HepG2 (cell line): ENCODE results near the gene TMEM132D. TPM values are rescaled to one million over a fixed set of nuclear protein-coding genes. Genes with fewer than 3 reads are reported as not detected.

Source experiments
- ATAC-seq: fragments of 200-7000 bp; cut with Tn5 transposase; 3 replicates; pipeline ENCODE4 v1.9.1; 2020; ENCODE audit warnings: mild to moderate bottlenecking, moderate library complexity
- BruUV-seq: library from RNA; stranded (reverse); fragments of 400-500 nt; replicated peaks from 2 replicates; lab custom pipeline; 2021; lab: Mats Ljungman, UMichigan
- CTCF ChIA-PET: fragments of 300-600 bp; formaldehyde crosslinking; extraction: SDS; loops from one replicate; lab custom pipeline; 2021; ENCODE audit warnings: low total read pairs, inconsistent platforms, low intra/inter-chr PET ratio; lab: Yijun Ruan, JAX
- POLR2A ChIA-PET: fragments of 350-600 bp; sonication (Branson Sonifier 250); formaldehyde crosslinking; loops from one replicate; lab custom pipeline; 2020; ENCODE audit warnings: antibody characterized with exemption, inconsistent platforms; lab: Yijun Ruan, JAX
- DNase-seq: peaks from one replicate; pipeline ENCODE4 v3.0.0-alpha.2; 2015; ENCODE audit warnings: low spot score
- FAIRE-seq: peaks from 3 replicates; lab custom pipeline; 2011; peaks lifted over from hg19 to GRCh38; lab: Jason Lieb, UNC
- H2AFZ ChIP-seq: one replicate; pipeline ENCODE4 v1.6.1; 2011; ENCODE audit warnings: low read length, inconsistent platforms
- H3K27ac ChIP-seq: fragments of 300-600 bp; 3 replicates; pipeline ENCODE4 v1.8.0; 2011; ENCODE audit warnings: mixed run types, mild to moderate bottlenecking, mixed read lengths, low read length, inconsistent platforms; ENCODE audit not compliant: insufficient read depth; ENCODE audit errors: extremely low read length
- H3K27me3 ChIP-seq, 2 experiments: fragments of 200-600 bp in 1 of 2; 2 replicates in 1 of 2; 3 replicates in 1 of 2; pipeline versions ENCODE4 v1.6.0 to v1.8.0; 2011; ENCODE audit warnings: low read length in 2 of 2, mild to moderate bottlenecking in 2 of 2, moderate library complexity in 2 of 2, inconsistent platforms in 1 of 2; ENCODE audit not compliant: insufficient read depth in 2 of 2, control insufficient read depth in 1 of 2
- H3K36me3 ChIP-seq, 2 experiments: fragments of 200-600 bp in 1 of 2; replicated peaks in 1 of 2; 2 replicates in 1 of 2; 3 replicates in 1 of 2; pipeline versions ENCODE4 v1.5.1 to v1.8.0; 2011; ENCODE audit warnings: low read length in 2 of 2, inconsistent platforms in 1 of 2; ENCODE audit not compliant: insufficient read depth in 2 of 2, control insufficient read depth in 1 of 2
- H3K4me1 ChIP-seq: 2 replicates; pipeline ENCODE4 v1.5.1; 2012; ENCODE audit warnings: low read length, inconsistent platforms; ENCODE audit not compliant: insufficient read depth
- H3K4me2 ChIP-seq: 2 replicates; pipeline ENCODE4 v1.6.0; 2011; ENCODE audit warnings: low read depth, low read length, inconsistent platforms
- H3K4me3 ChIP-seq, 3 experiments: fragments of 200-600 bp in 1 of 3; sonication (generic), shearing (Covaris generic) in 1 of 3; replicated peaks in 1 of 3; 2 replicates each; pipeline ENCODE4 v1.5.1; 2011 to 2016; ENCODE audit warnings: low read length in 3 of 3, inconsistent platforms in 2 of 3, low read depth in 2 of 3, mild to moderate bottlenecking in 2 of 3, control low read depth in 1 of 3, mixed read lengths in 1 of 3; ENCODE audit not compliant: insufficient read depth in 1 of 3
- H3K79me2 ChIP-seq: one replicate; pipeline ENCODE4 v1.6.1; 2011; ENCODE audit warnings: low read length, inconsistent platforms; ENCODE audit not compliant: insufficient read depth
- H3K9ac ChIP-seq: 2 replicates; pipeline ENCODE4 v1.6.0; 2011; ENCODE audit warnings: mild to moderate bottlenecking, low read depth, low read length, inconsistent platforms; ENCODE audit not compliant: insufficient read depth
- H3K9me3 ChIP-seq: 2 replicates; pipeline ENCODE4 v1.5.1; 2012; ENCODE audit warnings: mild to moderate bottlenecking, low read length
- H4K20me1 ChIP-seq: 2 replicates; pipeline ENCODE4 v1.6.0; 2011; ENCODE audit warnings: inconsistent platforms, mild to moderate bottlenecking, low read length, moderate library complexity; ENCODE audit not compliant: insufficient read depth
- AHDC1 ChIP-seq: sonication (generic); formaldehyde crosslinking; IDR thresholded peaks from 2 replicates; pipeline ENCODE4 v1.5.1; 2020; ENCODE audit warnings: mild to moderate bottlenecking, missing genetic modification reagents, borderline replicate concordance
- CBX5 ChIP-seq: sonication (generic); formaldehyde crosslinking; IDR thresholded peaks from 2 replicates; pipeline ENCODE4 v1.4.0; 2020; ENCODE audit warnings: missing genetic modification reagents, borderline replicate concordance
- FOXK2 ChIP-seq: fragments of 450-650 bp; IDR thresholded peaks from 2 replicates; pipeline ENCODE4 v1.6.1; 2016
- GATAD2A ChIP-seq: IDR thresholded peaks from 2 replicates; pipeline ENCODE4 v1.6.1; 2016
- HOXA7 ChIP-seq: sonication (generic); formaldehyde crosslinking; IDR thresholded peaks from 2 replicates; pipeline ENCODE4 v1.8.1; 2022; ENCODE audit warnings: mild to moderate bottlenecking, missing genetic modification reagents, moderate library complexity
- MLX ChIP-seq: IDR thresholded peaks from 2 replicates; pipeline ENCODE4 v1.6.1; 2016
- XBP1 ChIP-seq: sonication (generic); formaldehyde crosslinking; IDR thresholded peaks from 2 replicates; pipeline ENCODE4 v1.5.0; 2020; ENCODE audit warnings: missing genetic modification reagents
- ZMYM3 ChIP-seq: sonication (generic); formaldehyde crosslinking; IDR thresholded peaks from 2 replicates; pipeline ENCODE4 v1.5.1; 2020; ENCODE audit warnings: mild to moderate bottlenecking, missing genetic modification reagents
- ZNF124 ChIP-seq: sonication (generic); formaldehyde crosslinking; IDR thresholded peaks from 2 replicates; pipeline ENCODE4 v1.4.0; 2020; ENCODE audit warnings: missing genetic modification reagents
- ZNF281 ChIP-seq: sonication (generic); formaldehyde crosslinking; IDR thresholded peaks from 2 replicates; pipeline ENCODE4 v1.4.0; 2020; ENCODE audit warnings: missing genetic modification reagents, borderline replicate concordance
- ZNF501 ChIP-seq: sonication (generic); formaldehyde crosslinking; IDR thresholded peaks from 2 replicates; pipeline ENCODE4 v1.5.1; 2020; ENCODE audit warnings: mild to moderate bottlenecking, moderate library complexity, missing genetic modification reagents
- ZNF678 ChIP-seq: sonication (generic); formaldehyde crosslinking; IDR thresholded peaks from 2 replicates; pipeline ENCODE4 v1.4.0; 2020; ENCODE audit warnings: mild to moderate bottlenecking, missing genetic modification reagents
- ZNF782 ChIP-seq: sonication (generic); formaldehyde crosslinking; IDR thresholded peaks from 2 replicates; pipeline ENCODE4 v1.4.0; 2020; ENCODE audit warnings: missing genetic modification reagents, mild to moderate bottlenecking, borderline replicate concordance
- WGBS: methylation state at CpG from one replicate; pipeline ENCODE4 v1.1.6; 2017; ENCODE audit warnings: low lambda C conversion rate; 5-methylcytosine and 5-hydroxymethylcytosine counted together
- in situ Hi-C: cut with HindIII; loops from 2 replicates; pipeline ENCODE4 v1.10.0; 2017; ENCODE audit warnings: low pct_unique_long_range_greater_than_20kb; ENCODE audit not compliant: extremely low pct_ligation_motif_present
- intact Hi-C: fragments of 100-400 bp; cut with micrococcal nuclease; formaldehyde crosslinking; loops from one replicate; pipeline ENCODE4 v1.10.0; 2022; ENCODE audit not compliant: unreplicated experiment
- polyA plus RNA-seq, 8 experiments: library from polyadenylated mRNA; depleted of rRNA in 3 of 8; stranded (reverse) in 7 of 8; unstranded in 1 of 8; fragments of >200 nt; fragmentation: Illumina TruSeq in 4 of 8; extraction: Trizol in 4 of 8; gene quantifications; 2 replicates each; pipeline versions ENCODE4 v1.2.1 to v1.2.3, GENCODE V29; 2011 to 2016; ENCODE audit warnings: low read depth in 4 of 8, missing spikeins in 1 of 8, mixed read lengths in 1 of 8; ENCODE audit not compliant: insufficient read depth in 1 of 8
- total RNA-seq, 5 experiments: library from RNA; depleted of rRNA; stranded (reverse); fragments of >200 nt; fragmentation: Illumina TruSeq; extraction: Trizol; gene quantifications; 2 replicates each; pipeline ENCODE4 v1.2.3, GENCODE V29; 2016; ENCODE audit warnings: low read depth in 1 of 5

The TMEM132D gene
- total and polyA plus RNA-seq, 2 of the 13 experiments (the other 11 are each of a cell fraction or from before 2014, with no cell fraction given) = not detected

- WGBS = 23% methylated on average over 12 of the region's 12 CpGs
- H3K4me3 ChIP-seq = no peak overlapping the region
- TF ChIP-seq ZMYM3 (CRISPR knock-in tag) = no peak
- TF ChIP-seq ZNF782 (CRISPR knock-in tag) = no peak
- no peak for TF ChIP-seq FOXK2
- no peak for TF ChIP-seq ZNF281 (CRISPR knock-in tag)
- TF ChIP-seq GATAD2A (CRISPR knock-in tag) = no peak
- TF ChIP-seq ZNF124 = no peak
- no peak for TF ChIP-seq MLX (CRISPR knock-in tag)
- TF ChIP-seq AHDC1 = no peak
- no peak for TF ChIP-seq CBX5
- TF ChIP-seq ZNF678 (CRISPR knock-in tag) = no peak
- no peak for TF ChIP-seq XBP1 (CRISPR knock-in tag)
- no peak for TF ChIP-seq ZNF501
- TF ChIP-seq HOXA7 (CRISPR knock-in tag) = no peak
- no peaks in the 10 kb centered on the region for H3K4me1 ChIP-seq
- H3K9ac ChIP-seq = no peak overlapping the region
- FAIRE-seq (no peak), ATAC-seq (no peak), DNase-seq (no peak)
- no peak overlapping the region for H2AFZ ChIP-seq
- in situ Hi-C loops (no loop called here), intact Hi-C loops (no loop called here)
- no peak overlapping the region for H3K4me2 ChIP-seq
- peaks cover 0 to 17% of the 10 kb centered on the region in 2 experiments; a peak in 1 of 5 replicates for H3K27me3 ChIP-seq
- BruUV-seq = no TSS peak
- ChIA-PET POLR2A (no interaction called here), CTCF (no interaction called here)
- H3K9me3 ChIP-seq = no peaks in the 10 kb centered on the region
- no peak overlapping the region for H3K27ac ChIP-seq
- no peaks in the 10 kb centered on the region for H3K36me3 ChIP-seq
- no peaks in the 10 kb centered on the region for H3K79me2 ChIP-seq
- no peaks in the 10 kb centered on the region for H4K20me1 ChIP-seq
Measured at GRCh38 chr12:129779989-129780388, 123.8 kb downstream of the TMEM132D start.
